A549 (cell line): ENCODE measurements around the gene RASA3. TPM values are rescaled to one million over a fixed set of nuclear protein-coding genes. Genes with fewer than 3 reads are reported as not detected.

Experiments
- ATAC-seq, 2 experiments: fragments of 200-7000 bp in 1 of 2; fragments of >200 bp in 1 of 2; cut with Nextera tagmentation in 1 of 2; cut with Tn5 transposase in 1 of 2; 3 replicates each; pipeline versions ENCODE4 v1.8.0 to v1.9.1; 2018 to 2020; ENCODE audit warnings: mild to moderate bottlenecking in 1 of 2, moderate library complexity in 1 of 2
- CTCF ChIA-PET: fragments of 300-600 bp; sonication (Branson Sonifier 250); formaldehyde crosslinking; extraction: SDS; loops from one replicate; lab custom pipeline; 2021; ENCODE audit warnings: antibody characterized with exemption, inconsistent platforms; lab: Yijun Ruan, JAX
- POLR2A ChIA-PET: fragments of 350-600 bp; formaldehyde crosslinking; extraction: SDS; loops from one replicate; lab custom pipeline; 2021; ENCODE audit warnings: antibody characterized with exemption, inconsistent platforms; lab: Yijun Ruan, JAX
- DNase-seq, 2 experiments: peaks; one replicate each; pipeline versions ENCODE4 v3.0.0 to v3.0.0-alpha.2; 2011 to 2016; ENCODE audit warnings: low read depth in 1 of 2, low spot score in 1 of 2
- FAIRE-seq: peaks from 2 replicates; lab custom pipeline; 2011; peaks lifted over from hg19 to GRCh38; lab: Jason Lieb, UNC
- H3K27ac ChIP-seq, 2 experiments: fragments of >200 bp; sonication (Bioruptor Twin); formaldehyde crosslinking; 3 replicates each; pipeline ENCODE4 v1.5.1; 2016 to 2017
- H3K4me1 ChIP-seq: fragments of >200 bp; sonication (Bioruptor Twin); formaldehyde crosslinking; 3 replicates; pipeline ENCODE4 v1.6.1; 2016
- H3K4me2 ChIP-seq: fragments of >200 bp; sonication (Bioruptor Twin); formaldehyde crosslinking; 3 replicates; pipeline ENCODE4 v1.6.1; 2016
- H3K4me3 ChIP-seq: fragments of >200 bp; sonication (Bioruptor Twin); formaldehyde crosslinking; 3 replicates; pipeline ENCODE4 v1.5.1; 2016
- H3K9me3 ChIP-seq: fragments of >200 bp; sonication (Bioruptor Twin); formaldehyde crosslinking; 3 replicates; pipeline ENCODE4 v1.6.1; 2016
- ATOH8 ChIP-seq: fragments of 250-450 bp; sonication (Bioruptor Pico); IDR thresholded peaks from 2 replicates; pipeline ENCODE4 v1.5.0; 2020; ENCODE audit warnings: low read depth, mild to moderate bottlenecking, moderate library complexity
- BCL3 ChIP-seq: fragments of >200 bp; sonication (Bioruptor Twin); formaldehyde crosslinking; IDR thresholded peaks from 3 replicates; pipeline ENCODE4 v1.6.1; 2016
- CBX8 ChIP-seq: fragments of 200-600 bp; sonication (generic); IDR thresholded peaks from 2 replicates; pipeline ENCODE4 v1.6.1; 2016
- CHD2 ChIP-seq: fragments of 150-350 bp; IDR thresholded peaks from 2 replicates; pipeline ENCODE4 v1.6.1; 2014; ENCODE audit warnings: low read length; ENCODE audit not compliant: partially characterized antibody
- CTCF ChIP-seq: fragments of >200 bp; sonication (Bioruptor Twin); formaldehyde crosslinking; IDR thresholded peaks from 3 replicates; pipeline ENCODE4 v1.5.1; 2016
- EHF ChIP-seq: fragments of 250-450 bp; sonication (Bioruptor Pico); IDR thresholded peaks from 2 replicates; pipeline ENCODE4 v1.5.0; 2020; ENCODE audit warnings: mild to moderate bottlenecking
- HOXA7 ChIP-seq: fragments of 250-450 bp; sonication (Bioruptor Pico); IDR thresholded peaks from 2 replicates; pipeline ENCODE4 v1.5.0; 2020; ENCODE audit warnings: mild to moderate bottlenecking, moderate library complexity
- KDM1A ChIP-seq: fragments of 200-600 bp; sonication (generic); IDR thresholded peaks from 2 replicates; pipeline ENCODE4 v1.6.1; 2016; ENCODE audit warnings: low read depth, mild to moderate bottlenecking
- KDM5A ChIP-seq: fragments of 200-600 bp; sonication (generic); IDR thresholded peaks from 2 replicates; pipeline ENCODE4 v1.6.1; 2016; ENCODE audit warnings: antibody characterized with exemption, mild to moderate bottlenecking
- MAFK ChIP-seq: fragments of 450-650 bp; IDR thresholded peaks from 2 replicates; pipeline ENCODE4 v1.6.1; 2014; ENCODE audit not compliant: partially characterized antibody
- MAZ ChIP-seq: fragments of 150-350 bp; IDR thresholded peaks from 2 replicates; pipeline ENCODE4 v1.6.1; 2014; ENCODE audit warnings: antibody characterized with exemption, low read depth, low read length, borderline replicate concordance
- NFE2L2 ChIP-seq: fragments of 150-350 bp; conservative IDR thresholded peaks from 2 replicates; pipeline ENCODE4 v1.6.1; 2014; ENCODE audit warnings: low read length
- NR3C1 ChIP-seq: fragments of >200 bp; sonication (Bioruptor Twin); formaldehyde crosslinking; IDR thresholded peaks from 3 replicates; pipeline ENCODE4 v1.6.1; 2017
- RARB ChIP-seq: fragments of 250-450 bp; sonication (Bioruptor Pico); IDR thresholded peaks from 2 replicates; pipeline ENCODE4 v1.8.0; 2021; ENCODE audit warnings: mild to moderate bottlenecking, moderate library complexity
- RCOR1 ChIP-seq: fragments of 150-350 bp; IDR thresholded peaks from 2 replicates; pipeline ENCODE4 v1.6.1; 2014; ENCODE audit warnings: antibody characterized with exemption, low read length, low read depth
- RFX5 ChIP-seq: fragments of 450-650 bp; IDR thresholded peaks from 2 replicates; pipeline ENCODE4 v1.7.1; 2014; ENCODE audit warnings: antibody characterized with exemption, mild to moderate bottlenecking, moderate library complexity
- RNF2 ChIP-seq: fragments of 200-600 bp; sonication (generic); IDR thresholded peaks from 2 replicates; pipeline ENCODE4 v1.6.1; 2016; ENCODE audit warnings: low read depth, mild to moderate bottlenecking, antibody characterized with exemption, moderate library complexity, borderline replicate concordance
- SMC3 ChIP-seq: fragments of >200 bp; sonication (Bioruptor Twin); formaldehyde crosslinking; IDR thresholded peaks from 3 replicates; pipeline ENCODE4 v1.6.1; 2018; ENCODE audit warnings: inconsistent platforms
- TFCP2L1 ChIP-seq: fragments of 250-450 bp; sonication (Bioruptor Pico); IDR thresholded peaks from 2 replicates; pipeline ENCODE4 v1.5.0; 2021; ENCODE audit warnings: mild to moderate bottlenecking
- USF2 ChIP-seq: fragments of 450-650 bp; IDR thresholded peaks from 2 replicates; pipeline ENCODE4 v1.6.1; 2014; ENCODE audit warnings: antibody characterized with exemption
- ZSCAN20 ChIP-seq: fragments of 250-450 bp; sonication (Bioruptor Pico); IDR thresholded peaks from 2 replicates; pipeline ENCODE4 v1.8.0; 2022; ENCODE audit warnings: mild to moderate bottlenecking, moderate library complexity
- WGBS: methylation state at CpG from one replicate; pipeline ENCODE4 v1.1.6; 2017; ENCODE audit errors: missing lambda C conversion rate; 5-methylcytosine and 5-hydroxymethylcytosine counted together
- polyA plus RNA-seq, 4 experiments: library from polyadenylated mRNA; depleted of rRNA in 3 of 4; stranded (reverse); fragments of >200 nt; fragmentation: RNase III in 1 of 4; extraction: RNeasy Plus Mini Kit Qiagen cat#74134 plus additional on column Dnase treatment in 1 of 4; gene quantifications; 2 replicates in 3 of 4; 3 replicates in 1 of 4; pipeline ENCODE4 v1.2.3, GENCODE V29; 2011 to 2017

Gene RASA3
- polyA plus RNA-seq, 2 of the 4 experiments (the other 2 are of a cell fraction) = 4.3 to 7.6 TPM

GRCh38 chr13:113967206-113967720 lies 165.2 kb downstream of the RASA3 start:
- Histone ChIP-seq H3K9me3 (no peaks in the 10 kb centered on the region), H3K27ac (no peak overlapping the region), H3K4me3 (no peak overlapping the region), H3K4me2 (no peak overlapping the region), H3K4me1 (no peaks in the 10 kb centered on the region)
- TF ChIP-seq CHD2 (no peak), HOXA7 (no peak), NR3C1 (no peak), RFX5 (no peak), RARB (no peak), EHF (CRISPR knock-in tag) (no peak)
- DNase-seq (no peak), ATAC-seq (no peak), FAIRE-seq (no peak)
- ChIA-PET POLR2A (no interaction called here), CTCF (no interaction called here)
- 76% methylated on average over 6 of the region's 9 CpGs for WGBS

- no peaks in the 10 kb centered on the region for H3K4me1 ChIP-seq
- POLR2A ChIA-PET = no interaction called here
- no peak overlapping the region for H3K27ac ChIP-seq
- DNase-seq (no peak), FAIRE-seq (no peak)
- 90% methylated on average over 5 of the region's 5 CpGs for WGBS
- no peak overlapping the region for H3K4me2 ChIP-seq
- no peak for TF ChIP-seq USF2
- no peak for TF ChIP-seq KDM1A
- no peak for TF ChIP-seq KDM5A
- TF ChIP-seq TFCP2L1 = no peak
- TF ChIP-seq NFE2L2 = no peak
- TF ChIP-seq CTCF = no peak
- no peak for TF ChIP-seq BCL3
- TF ChIP-seq EHF (CRISPR knock-in tag) = no peak
- TF ChIP-seq ATOH8 (CRISPR knock-in tag) = no peak
- TF ChIP-seq HOXA7 = no peak
- no peak for TF ChIP-seq RARB
- TF ChIP-seq, all 56 proteins: peak for 0
- no peak for ATAC-seq
- CTCF ChIA-PET = no interaction called here
- Histone ChIP-seq H3K4me3 (no peak overlapping the region), H3K9me3 (no peaks in the 10 kb centered on the region)
Observed at GRCh38 chr13:113965968-113966884, 166.2 kb downstream of the RASA3 start.

- FAIRE-seq (no peak), ATAC-seq (no peak)
- 56% methylated on average over 2 of the region's 2 CpGs for whole genome bisulfite sequencing
Observed at GRCh38 chr13:113965383-113965874, 167.0 kb downstream of the RASA3 start.

More at GRCh38 chr13:113965383-113965874, 167.0 kb downstream of the RASA3 start:
- H3K27ac ChIP-seq = no peak overlapping the region
- ChIA-PET POLR2A (no interaction called here), CTCF (no interaction called here)
- H3K4me3 ChIP-seq = no peak overlapping the region
- no peak for DNase-seq
- H3K4me1 ChIP-seq = no peaks in the 10 kb centered on the region
- H3K4me2 ChIP-seq = no peak overlapping the region
- no peaks in the 10 kb centered on the region for H3K9me3 ChIP-seq
- TF ChIP-seq RCOR1 = no peak
- TF ChIP-seq KDM1A = no peak
- TF ChIP-seq SMC3 = no peak
- no peak for TF ChIP-seq MAZ
- no peak for TF ChIP-seq RNF2
- TF ChIP-seq ZSCAN20 (CRISPR knock-in tag) = no peak
- TF ChIP-seq MAFK = no peak
- TF ChIP-seq CBX8 = no peak
